Neural progenitor cell (in vitro differentiated cells): ENCODE data around the gene CAMK1.
A peak's percentile ranks its signal among the peaks of the same experiment; 100 is the strongest.

Source experiments
- EZH2 ChIP-seq: fragments of 200-600 bp; sonication (generic); IDR thresholded peaks from 2 replicates; pipeline ENCODE4 v1.6.1; 2017; ENCODE audit warnings: antibody characterized with exemption, mild to moderate bottlenecking, moderate library complexity
- TF ChIP-seq, protein P1 (sequence below): fragments of 200-600 bp; sonication (generic); IDR thresholded peaks from 2 replicates; pipeline ENCODE4 v1.5.1; 2017; ENCODE audit warnings: antibody characterized with exemption, mild to moderate bottlenecking

- TF ChIP-seq, protein P1, sequence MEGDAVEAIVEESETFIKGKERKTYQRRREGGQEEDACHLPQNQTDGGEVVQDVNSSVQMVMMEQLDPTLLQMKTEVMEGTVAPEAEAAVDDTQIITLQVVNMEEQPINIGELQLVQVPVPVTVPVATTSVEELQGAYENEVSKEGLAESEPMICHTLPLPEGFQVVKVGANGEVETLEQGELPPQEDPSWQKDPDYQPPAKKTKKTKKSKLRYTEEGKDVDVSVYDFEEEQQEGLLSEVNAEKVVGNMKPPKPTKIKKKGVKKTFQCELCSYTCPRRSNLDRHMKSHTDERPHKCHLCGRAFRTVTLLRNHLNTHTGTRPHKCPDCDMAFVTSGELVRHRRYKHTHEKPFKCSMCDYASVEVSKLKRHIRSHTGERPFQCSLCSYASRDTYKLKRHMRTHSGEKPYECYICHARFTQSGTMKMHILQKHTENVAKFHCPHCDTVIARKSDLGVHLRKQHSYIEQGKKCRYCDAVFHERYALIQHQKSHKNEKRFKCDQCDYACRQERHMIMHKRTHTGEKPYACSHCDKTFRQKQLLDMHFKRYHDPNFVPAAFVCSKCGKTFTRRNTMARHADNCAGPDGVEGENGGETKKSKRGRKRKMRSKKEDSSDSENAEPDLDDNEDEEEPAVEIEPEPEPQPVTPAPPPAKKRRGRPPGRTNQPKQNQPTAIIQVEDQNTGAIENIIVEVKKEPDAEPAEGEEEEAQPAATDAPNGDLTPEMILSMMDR = peak; percentile 64
- TF ChIP-seq EZH2 = no peak
Measured at GRCh38 chr3:9727041-9727595, 42.6 kb downstream of the CAMK1 start.
